Type B pancreatic cell (in vitro differentiated cells): ENCODE data around the gene PCK1. TPM values are rescaled to one million over a fixed set of nuclear protein-coding genes. Genes with fewer than 3 reads are reported as not detected.

Experiments used
- DNase-seq: peaks from one replicate; pipeline ENCODE4 v3.0.0; 2021; ENCODE audit warnings: mixed read lengths; ENCODE audit not compliant: unreplicated experiment; ENCODE audit errors: extremely low spot score
- H3K27ac Mint-ChIP-seq: 2 replicates; pipeline ENCODE4 v1.8.0; 2021; ENCODE audit warnings: mild to moderate bottlenecking, mixed read lengths
- H3K27me3 Mint-ChIP-seq: 2 replicates; pipeline ENCODE4 v1.8.0; 2021; ENCODE audit warnings: mixed read lengths
- H3K36me3 Mint-ChIP-seq: 2 replicates; pipeline ENCODE4 v1.8.0; 2021; ENCODE audit warnings: mixed read lengths
- H3K4me1 Mint-ChIP-seq: one replicate; pipeline ENCODE4 v1.8.0; 2021; ENCODE audit warnings: mixed read lengths; ENCODE audit not compliant: unreplicated experiment
- H3K4me3 Mint-ChIP-seq: 2 replicates; pipeline ENCODE4 v1.8.0; 2021; ENCODE audit warnings: mild to moderate bottlenecking, mixed read lengths
- H3K9me3 Mint-ChIP-seq: 2 replicates; pipeline ENCODE4 v1.8.0; 2021; ENCODE audit warnings: mixed read lengths
- CTCF ChIP-seq: fragments of 200-600 bp; sonication (generic); conservative IDR thresholded peaks from 2 replicates; pipeline ENCODE4 v1.5.0; 2021; ENCODE audit warnings: antibody characterized with exemption, mild to moderate bottlenecking
- total RNA-seq: library from RNA; stranded (reverse); gene quantifications from 2 replicates; pipeline ENCODE4 v1.2.1, GENCODE V29; 2021; ENCODE audit warnings: low replicate concordance

The PCK1 gene
- total RNA-seq, 1 donor from 2014 or later, result 2.3 TPM

- no peaks in the 10 kb centered on the region for H3K36me3 Mint-ChIP-seq
- no peaks in the 10 kb centered on the region for H3K9me3 Mint-ChIP-seq
- H3K27me3 Mint-ChIP-seq, result peaks cover 42% of the 10 kb centered on the region
- peak; percentile 6 for TF ChIP-seq CTCF
- peak overlapping the region; percentile 44 for H3K27ac Mint-ChIP-seq
- H3K4me1 Mint-ChIP-seq, result peaks cover 53% of the 10 kb centered on the region
- DNase-seq, result no peak
- peak overlapping the region; percentile 55 for H3K4me3 Mint-ChIP-seq
Observed at GRCh38 chr20:57583289-57584257, 22.7 kb downstream of the PCK1 start.

GRCh38 chr20:57584768-57585461 lies 24.0 kb downstream of the PCK1 start:
- Mint-ChIP-seq H3K9me3 (no peaks in the 10 kb centered on the region), H3K36me3 (no peaks in the 10 kb centered on the region), H3K4me1 (peaks cover 47% of the 10 kb centered on the region), H3K4me3 (no peak overlapping the region), H3K27me3 (peaks cover 36% of the 10 kb centered on the region), H3K27ac (no peak overlapping the region)
- no peak for TF ChIP-seq CTCF
- no peak for DNase-seq

GRCh38 chr20:57585466-57586213 lies 24.7 kb downstream of the PCK1 start:
- peaks cover 37% of the 10 kb centered on the region for H3K27me3 Mint-ChIP-seq

GRCh38 chr20:57586370-57586793 lies 25.5 kb downstream of the PCK1 start:
- no peaks in the 10 kb centered on the region for H3K36me3 Mint-ChIP-seq
- no peak overlapping the region for H3K4me3 Mint-ChIP-seq

More at GRCh38 chr20:57585466-57586213, 24.7 kb downstream of the PCK1 start:
- Mint-ChIP-seq H3K36me3 (no peaks in the 10 kb centered on the region), H3K4me3 (no peak overlapping the region), H3K4me1 (peaks cover 39% of the 10 kb centered on the region), H3K27ac (no peak overlapping the region), H3K9me3 (no peaks in the 10 kb centered on the region)
- no peak for TF ChIP-seq CTCF
- no peak for DNase-seq

More at GRCh38 chr20:57586370-57586793, 25.5 kb downstream of the PCK1 start:
- Mint-ChIP-seq H3K27ac (no peak overlapping the region), H3K4me1 (peaks cover 38% of the 10 kb centered on the region), H3K9me3 (no peaks in the 10 kb centered on the region), H3K27me3 (peaks cover 41% of the 10 kb centered on the region)
- DNase-seq, result no peak
- TF ChIP-seq CTCF, result no peak
